Amygdala (tissue), 56 donors: Measurements from ENCODE around the gene PRSS27.

ENCODE experiments used
- DNase-seq, 56 donors: peaks; one replicate each; lab custom pipeline; 2025; lab: John Stamatoyannopoulos, UW

Gene PRSS27

GRCh38 chr16:2752035-2752849 is 32.2 kb upstream of the PRSS27 start, which contains the start of gene SRRM2:
SRRM2 (plus strand) TSS chr16:2752638; CDS start chr16:2756365, 3,727 bp downstream.
- peak; percentile 61 to 99 (median 91) for DNase-seq

GRCh38 chr16:2751577-2752034 is 31.6 kb upstream of the PRSS27 start:
- peak in 5 of 56 donors; percentile 28 to 68 (median 46) for DNase-seq

GRCh38 chr16:2749936-2750335 is 29.9 kb upstream of the PRSS27 start:
- DNase-seq: no peak

- no peak for DNase-seq
Observed at GRCh38 chr16:2749476-2749875, 29.5 kb upstream of the PRSS27 start.

GRCh38 chr16:2748757-2749455 is 28.9 kb upstream of the PRSS27 start:
- no peak for DNase-seq

- no peak for DNase-seq
Observed at GRCh38 chr16:2745961-2746360, 25.9 kb upstream of the PRSS27 start.

GRCh38 chr16:2745116-2745890 is 25.3 kb upstream of the PRSS27 start:
- DNase-seq: no peak

- DNase-seq: no peak
Observed at GRCh38 chr16:2744711-2745110, 24.7 kb upstream of the PRSS27 start.

- no peak for DNase-seq
Observed at GRCh38 chr16:2743007-2743810, 23.2 kb upstream of the PRSS27 start.

- DNase-seq: no peak
Observed at GRCh38 chr16:2742323-2743006, 22.4 kb upstream of the PRSS27 start.

GRCh38 chr16:2741168-2741567 is 21.1 kb upstream of the PRSS27 start:
- no peak for DNase-seq

- no peak for DNase-seq
Observed at GRCh38 chr16:2740476-2740875, 20.5 kb upstream of the PRSS27 start.

- DNase-seq: no peak
Observed at GRCh38 chr16:2739625-2740430, 19.8 kb upstream of the PRSS27 start.

- DNase-seq: no peak
Observed at GRCh38 chr16:2738615-2739014, 18.6 kb upstream of the PRSS27 start.

- no peak for DNase-seq
Observed at GRCh38 chr16:2737895-2738418, 17.9 kb upstream of the PRSS27 start.

- no peak for DNase-seq
Observed at GRCh38 chr16:2737238-2737605, 17.2 kb upstream of the PRSS27 start.

GRCh38 chr16:2736476-2737237 is 16.6 kb upstream of the PRSS27 start:
- no peak for DNase-seq
